Limb (tissue), 2 donors: Measurements from ENCODE around the gene MYLK.

Experiments
- DNase-seq, 2 donors: peaks; one replicate each; pipeline ENCODE4 v3.0.0-alpha.2; 2016; ENCODE audit errors: extremely low spot score in 2 of 2

Gene MYLK

DNA sequence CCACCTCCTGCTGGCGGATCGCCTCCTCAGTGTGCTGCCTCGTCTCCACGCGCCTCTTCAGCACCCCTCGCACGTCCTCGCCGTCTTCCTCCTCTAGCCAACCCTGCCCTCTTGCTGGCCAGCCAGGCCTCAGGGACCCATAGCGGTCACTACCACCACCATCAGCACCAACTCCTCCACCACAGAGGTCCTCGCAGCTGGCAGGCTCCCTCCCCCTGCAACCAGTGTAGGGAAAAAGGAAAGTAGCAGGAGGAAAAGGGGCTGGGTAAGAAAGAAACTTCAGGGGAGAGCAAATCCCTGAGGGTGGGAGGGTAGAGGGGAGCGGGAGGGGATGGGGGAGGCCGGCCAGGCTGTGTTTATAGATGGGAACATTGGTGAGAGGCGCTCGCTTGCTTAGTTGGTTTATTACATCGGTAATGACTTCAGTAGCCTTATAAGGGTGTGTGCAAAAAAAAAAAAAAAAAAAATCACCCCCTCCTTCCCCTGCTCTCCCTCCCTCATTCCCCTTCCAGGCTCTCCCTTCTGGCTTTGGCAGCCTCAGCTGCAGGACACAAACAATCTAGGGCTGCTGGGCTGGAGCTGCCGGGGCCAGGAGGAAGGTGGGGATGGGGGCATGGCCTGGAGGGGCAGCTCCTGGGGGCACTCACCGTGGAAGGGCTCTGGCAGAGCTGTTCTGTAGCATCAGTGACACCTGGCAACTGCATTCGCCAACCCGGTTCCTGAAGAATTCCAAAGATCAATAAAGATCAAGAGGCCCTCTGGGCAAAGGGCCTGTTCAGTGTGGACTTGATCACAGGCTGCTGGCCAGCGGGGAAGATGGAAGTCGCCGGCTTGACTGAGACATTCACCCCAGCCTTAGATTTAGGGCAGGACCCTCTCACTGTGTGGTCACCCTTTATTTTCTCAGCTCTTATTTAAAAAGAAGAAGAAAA is 183.1 kb downstream of the MYLK start:
- DNase-seq: no peak

- DNase-seq: no peak
These were observed 185.3 kb downstream of the MYLK start for GRCh38 chr3:123698813-123699212.

GRCh38 chr3:123696808-123697207 is 187.3 kb downstream of the MYLK start:
- DNase-seq: no peak

DNA sequence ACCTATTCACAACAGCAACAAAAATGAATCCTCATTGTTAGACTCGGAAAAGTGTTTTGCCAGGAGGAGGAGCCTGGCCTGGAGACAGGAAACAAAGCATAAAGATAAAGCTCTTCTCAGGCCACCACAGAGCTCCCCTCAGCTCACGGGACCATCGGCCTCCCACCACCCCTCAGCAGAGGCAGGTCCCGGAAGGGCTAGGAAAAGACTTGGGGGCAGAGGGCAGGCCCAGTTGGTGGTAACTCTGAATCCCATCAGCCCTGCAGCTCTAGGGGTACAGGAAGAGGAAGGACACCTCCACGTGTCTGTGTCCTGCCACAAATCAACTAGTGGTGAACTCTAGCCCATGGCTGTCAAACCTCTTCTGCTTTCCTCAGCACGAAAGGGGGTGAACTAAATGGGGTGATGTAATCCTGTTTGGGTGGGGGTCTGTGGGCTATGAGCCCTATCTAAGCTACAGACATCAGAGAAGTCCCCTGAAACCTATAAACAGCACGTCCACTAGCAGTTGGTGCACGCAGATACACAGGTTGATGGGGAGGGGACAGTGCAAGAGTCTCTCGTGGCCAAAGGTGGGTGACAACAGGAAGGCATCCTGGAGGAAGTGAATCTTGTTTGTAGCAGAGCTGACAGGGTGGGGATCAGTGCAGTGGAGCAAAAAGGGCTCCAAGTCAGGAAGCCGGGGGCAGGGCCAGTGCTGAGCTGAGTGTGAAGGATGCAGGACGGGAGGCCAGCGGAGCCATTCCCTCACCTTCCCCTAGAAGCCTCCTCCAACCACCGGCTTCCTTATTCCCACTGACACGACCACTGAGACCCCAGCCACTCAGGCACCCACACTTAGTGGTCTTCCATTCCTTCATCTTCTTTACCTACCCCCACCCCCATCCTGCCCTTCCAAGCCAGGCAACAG is 188.1 kb downstream of the MYLK start:
- DNase-seq: no peak

- no peak for DNase-seq
These were observed 189.0 kb downstream of the MYLK start for GRCh38 chr3:123695152-123695551.

GRCh38 chr3:123694366-123695087 is 189.6 kb downstream of the MYLK start:
- no peak for DNase-seq

DNA sequence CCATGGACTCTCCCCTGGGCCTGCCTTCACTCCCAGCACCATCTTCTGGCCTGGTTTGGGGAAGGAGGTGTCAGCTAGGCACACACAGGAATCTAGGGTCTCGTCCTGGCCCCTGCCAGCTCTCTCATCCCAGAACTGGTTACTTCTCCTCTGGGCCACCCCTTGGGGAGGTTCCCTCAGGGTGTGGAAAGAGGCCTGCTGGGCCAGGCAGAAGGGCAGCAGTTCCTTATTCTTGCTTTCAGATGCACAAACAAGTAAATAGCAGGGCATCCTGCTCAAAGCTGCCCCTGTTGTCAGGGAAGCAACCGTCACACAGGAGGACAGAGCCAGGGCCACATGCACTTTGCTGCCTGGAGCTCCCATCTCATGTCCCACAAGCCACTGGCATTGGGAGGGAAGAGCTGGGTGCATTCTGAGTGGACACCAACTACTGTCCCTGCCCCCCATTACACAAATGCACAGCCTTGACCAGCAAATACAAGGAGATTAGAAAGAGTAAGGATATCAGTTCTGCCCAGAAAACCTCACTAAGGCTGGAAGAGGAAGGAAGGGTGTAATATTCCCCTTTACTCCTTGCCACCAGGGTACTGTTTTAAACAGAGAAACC is 190.4 kb downstream of the MYLK start:
- DNase-seq: no peak

DNA sequence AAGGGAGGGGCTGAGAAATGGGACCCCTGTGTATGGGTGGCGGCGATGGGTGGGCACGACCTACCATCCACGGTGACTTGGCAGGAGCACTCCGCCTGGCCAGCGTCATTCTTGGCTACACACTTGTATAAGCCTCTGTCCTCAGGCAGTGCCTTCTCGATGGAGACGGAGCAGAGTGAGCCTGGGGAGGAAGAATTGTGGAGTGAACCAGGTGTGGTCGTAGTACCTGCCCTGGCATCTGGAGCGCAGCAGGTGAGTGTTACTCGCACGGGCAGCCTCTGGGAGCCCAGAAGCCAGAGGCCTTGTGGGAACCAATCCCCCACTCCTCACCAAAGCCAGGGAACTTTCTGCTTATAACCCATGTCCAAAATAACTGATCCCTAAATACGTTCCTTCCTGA is 191.5 kb downstream of the MYLK start:
- DNase-seq: no peak

DNA sequence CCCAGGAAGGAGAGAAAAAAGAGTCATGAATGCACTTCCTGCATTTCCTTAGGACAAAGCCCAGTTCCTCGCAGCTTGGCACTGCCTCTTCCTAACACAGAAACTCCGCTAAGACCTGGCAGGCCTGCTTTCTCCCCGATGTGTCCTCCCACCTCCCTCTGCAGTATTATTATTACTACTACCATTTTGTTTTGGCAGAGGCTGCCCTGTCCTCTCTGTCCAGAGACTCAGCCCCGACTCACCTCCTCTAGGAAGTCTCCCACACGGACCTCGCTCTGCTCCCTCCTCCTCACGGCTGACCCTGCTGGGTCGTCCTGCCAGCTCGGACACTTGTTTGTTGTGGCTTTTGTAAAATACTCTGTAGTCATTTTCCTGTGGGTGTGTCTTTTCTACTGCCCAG is 192.1 kb downstream of the MYLK start:
- no peak for DNase-seq

DNA sequence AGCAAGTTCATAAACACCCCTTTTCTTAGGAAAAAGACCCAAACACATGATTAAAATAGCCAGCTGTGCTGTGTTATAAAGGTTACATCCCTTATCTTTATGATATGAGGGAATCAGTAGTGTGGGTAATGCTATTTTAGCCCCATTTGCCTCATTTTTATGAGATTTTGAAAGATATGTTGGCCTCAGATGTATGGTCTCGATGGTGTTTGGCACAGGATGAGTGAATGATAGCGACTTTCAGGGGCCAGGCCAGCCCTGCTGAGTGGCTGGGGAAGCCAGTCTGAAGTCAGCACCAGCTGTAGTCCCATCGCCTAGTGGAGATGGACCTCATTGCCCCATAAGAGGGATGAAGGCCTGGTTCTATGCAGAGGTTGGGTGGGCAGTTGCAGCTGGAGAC is 194.3 kb downstream of the MYLK start:
- DNase-seq: no peak

DNA sequence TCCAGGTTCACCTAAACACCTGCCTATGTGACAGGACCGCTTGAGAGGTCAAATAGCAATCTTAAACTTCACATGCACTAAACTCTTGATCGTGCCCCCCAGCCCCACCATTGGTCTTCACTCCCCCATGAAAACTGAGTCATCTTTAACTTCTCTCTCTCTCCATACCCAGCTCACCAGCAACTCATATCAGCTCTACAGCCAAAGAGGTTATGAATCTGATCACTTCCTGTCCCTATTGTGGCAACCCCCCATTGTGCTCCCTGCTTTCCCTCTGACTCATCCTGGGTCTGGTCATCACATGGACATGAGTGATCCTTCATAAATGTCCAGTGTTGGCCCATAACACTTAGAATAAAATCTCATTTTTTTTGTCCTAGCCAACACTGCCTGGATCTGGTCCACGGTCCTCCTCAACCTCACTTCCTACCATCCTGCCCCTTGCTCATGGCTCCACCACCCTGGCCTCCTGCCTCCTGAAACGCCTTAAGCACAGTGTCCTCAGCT is 195.8 kb downstream of the MYLK start:
- DNase-seq: no peak

GRCh38 chr3:123687286-123687685 is 196.8 kb downstream of the MYLK start:
- no peak for DNase-seq

DNA sequence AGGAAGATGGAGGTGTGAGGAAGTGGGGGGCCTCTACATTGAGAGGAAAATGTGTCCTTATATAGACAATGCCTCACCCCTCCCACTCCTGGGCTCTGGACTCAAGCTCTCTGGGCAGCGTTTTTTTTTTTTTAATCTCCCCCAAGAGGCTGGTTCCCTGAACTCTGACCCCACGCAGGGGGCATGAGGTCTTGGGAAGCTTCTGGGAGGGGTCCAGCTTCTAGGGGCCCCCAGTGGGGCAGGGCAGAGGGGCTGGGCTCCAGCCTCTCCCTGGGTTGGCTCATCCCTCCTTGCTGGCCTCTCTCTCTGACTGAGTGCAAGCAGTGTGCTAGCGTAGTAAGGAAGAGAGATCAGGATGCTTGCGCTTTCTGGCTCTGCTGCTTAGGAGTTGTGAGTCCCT is 197.9 kb downstream of the MYLK start:
- DNase-seq: no peak

- DNase-seq: peak in 1 of 2 donors; percentile 24
These were observed 198.4 kb downstream of the MYLK start for GRCh38 chr3:123685780-123686179.

- no peak for DNase-seq
These were observed 199.5 kb downstream of the MYLK start for GRCh38 chr3:123684636-123685035.

DNA sequence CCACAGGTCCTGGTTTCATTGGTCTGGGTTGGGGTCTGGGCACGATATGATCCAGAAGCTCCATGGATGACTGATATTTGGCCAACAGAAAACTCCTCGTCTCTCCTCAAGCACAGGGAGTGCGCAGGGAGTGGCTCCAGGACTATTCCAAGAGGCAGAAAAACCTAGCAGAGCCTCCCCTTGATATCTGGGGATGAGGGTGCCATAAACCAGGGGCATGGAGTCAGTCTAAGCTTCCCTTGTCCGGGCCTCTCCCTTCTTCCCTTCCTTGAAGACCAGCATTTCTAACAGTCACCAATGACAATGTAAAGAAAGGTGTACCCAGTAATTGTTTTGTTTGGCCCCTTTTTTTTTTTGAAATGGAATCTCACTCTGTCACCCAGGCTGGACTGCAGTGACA is 199.9 kb downstream of the MYLK start:
- DNase-seq: no peak

- no peak for DNase-seq
These were observed 200.5 kb downstream of the MYLK start for GRCh38 chr3:123683505-123684154.

- no peak for DNase-seq
These were observed 201.2 kb downstream of the MYLK start for GRCh38 chr3:123682781-123683504.

DNA sequence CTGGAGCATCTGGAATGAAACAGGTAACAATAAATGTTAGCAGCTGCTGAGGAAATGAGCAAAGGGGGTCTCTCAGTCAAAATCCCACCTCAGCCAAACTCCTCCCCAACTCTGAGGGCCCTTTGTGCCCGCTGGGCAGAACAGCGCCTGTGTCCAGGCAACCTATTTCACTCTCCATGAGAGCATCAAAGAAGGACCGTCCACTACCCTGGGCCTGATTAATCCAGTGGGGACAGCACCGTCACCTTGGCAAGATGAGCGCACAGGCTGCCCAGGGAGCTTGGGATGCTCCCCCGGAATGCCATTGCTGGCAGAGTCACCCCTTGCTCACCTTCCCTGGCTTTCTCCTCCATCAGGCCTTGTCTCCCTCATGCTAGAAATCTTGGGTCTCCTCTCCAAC is 201.8 kb downstream of the MYLK start:
- no peak for DNase-seq
